Measurements from ENCODE around the gene CCNL2.
"Not testable (repeated sequence)": the region's sequence is repeated elsewhere in the genome, so short reads cannot be mapped to it uniquely, and the experiment has no call there.

Gene CCNL2

DNA sequence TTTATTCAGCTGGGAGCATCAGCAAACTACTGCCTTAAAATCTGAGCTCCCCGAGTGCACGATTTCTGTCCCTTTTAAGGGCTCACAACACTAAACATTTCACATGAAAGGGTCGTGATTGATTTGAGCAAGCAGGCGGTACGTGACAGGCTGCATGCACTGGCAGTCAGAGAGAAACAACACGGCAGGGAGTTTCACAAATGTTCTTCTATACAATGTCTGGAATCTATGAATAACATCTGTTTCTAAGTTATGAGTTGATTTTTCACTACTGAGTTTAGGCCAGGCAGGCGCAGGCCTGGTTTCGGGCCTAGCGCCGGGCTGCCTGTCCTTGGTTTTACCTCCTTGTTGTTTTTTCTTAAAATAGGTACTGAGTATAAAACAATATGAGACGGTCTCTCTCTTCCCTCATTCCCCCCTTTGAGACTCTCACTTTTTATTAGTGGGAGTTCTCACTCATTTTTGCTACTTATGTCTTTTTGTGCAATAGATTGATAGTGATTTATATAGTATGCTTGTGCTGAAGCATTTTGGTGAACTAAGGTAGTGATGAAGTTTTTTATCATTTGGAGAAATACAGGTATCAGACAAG lies 13.3 kb upstream of the CCNL2 start:
- not testable (repeated sequence) for H3K9me3 ChIP-seq (ENCODE audit: control insufficient read depth, low read length); H3K27me3 ChIP-seq (replicated peaks; ENCODE audit: control insufficient read depth, insufficient read depth, low read length); H3K4me3 ChIP-seq (ENCODE audit: low read length); H3K9ac ChIP-seq (ENCODE audit: low read length); DNase-seq (ENCODE audit: low read depth); H3K36me3 ChIP-seq (ENCODE audit: control insufficient read depth, insufficient read depth, low read length, severe bottlenecking); H3K4me1 ChIP-seq (ENCODE audit: control insufficient read depth, insufficient read depth, low read length)

DNA sequence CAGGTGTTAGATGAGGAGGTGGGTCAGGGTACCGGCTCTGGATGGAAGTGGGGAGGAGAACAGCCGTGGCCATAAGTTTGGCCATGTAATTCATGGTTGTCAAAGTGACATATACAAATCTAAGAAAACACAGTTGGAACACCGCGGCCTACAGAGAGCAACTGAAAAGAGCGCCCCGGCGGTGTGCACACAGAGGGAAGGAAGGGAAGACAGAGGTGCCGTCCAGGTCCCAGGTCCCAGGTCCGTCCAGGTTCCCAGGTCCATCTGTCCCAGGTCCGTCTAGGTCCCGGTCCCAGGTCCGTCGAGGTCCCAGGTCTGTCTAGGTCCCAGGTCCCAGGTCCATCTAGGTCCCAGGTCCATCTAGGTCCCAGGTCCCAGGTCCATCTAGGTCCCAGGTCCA lies 12.5 kb upstream of the CCNL2 start:
- H3K36me3 ChIP-seq (ENCODE audit: control insufficient read depth, insufficient read depth, low read length, severe bottlenecking), result no peaks in the 10 kb centered on the region
- no peaks in the 10 kb centered on the region for H3K9me3 ChIP-seq (ENCODE audit: control insufficient read depth, low read length)
- no peak for DNase-seq (ENCODE audit: low read depth)

DNA sequence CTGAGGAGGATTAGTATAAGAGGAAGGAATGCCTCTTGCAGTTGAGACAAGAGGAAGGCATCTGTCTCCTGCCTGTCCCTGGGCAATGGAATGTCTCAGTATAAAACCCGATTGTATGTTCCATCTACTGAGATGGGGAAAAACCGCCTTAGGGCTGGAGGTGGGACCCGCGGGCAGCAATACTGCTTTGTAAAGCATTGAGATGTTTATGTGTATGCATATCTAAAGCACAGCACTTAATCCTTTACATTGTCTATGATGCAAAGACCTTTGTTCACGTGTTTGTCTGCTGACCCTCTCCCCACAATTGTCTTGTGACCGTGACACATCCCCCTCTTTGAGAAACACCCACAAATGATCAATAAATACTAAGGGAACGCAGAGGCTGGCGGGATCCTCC lies 11.1 kb upstream of the CCNL2 start:
- DNase-seq (ENCODE audit: low read depth); H3K9me3 ChIP-seq (ENCODE audit: control insufficient read depth, low read length); H3K9ac ChIP-seq (ENCODE audit: low read length); H3K4me3 ChIP-seq (ENCODE audit: low read length); H3K27me3 ChIP-seq (replicated peaks; ENCODE audit: control insufficient read depth, insufficient read depth, low read length); H3K36me3 ChIP-seq (ENCODE audit: control insufficient read depth, insufficient read depth, low read length, severe bottlenecking): not testable (repeated sequence)
- peaks cover 19% of the 10 kb centered on the region for H3K4me1 ChIP-seq (ENCODE audit: control insufficient read depth, insufficient read depth, low read length)

More for the DNA sequence above, 12.5 kb upstream of the CCNL2 start:
- Histone ChIP-seq H3K4me3 (ENCODE audit: low read length) (no peak overlapping the region), H3K27me3 (replicated peaks; ENCODE audit: control insufficient read depth, insufficient read depth, low read length) (no peaks in the 10 kb centered on the region), H3K9ac (ENCODE audit: low read length) (no peak overlapping the region), H3K4me1 (ENCODE audit: control insufficient read depth, insufficient read depth, low read length) (peaks cover 8% of the 10 kb centered on the region)

DNA sequence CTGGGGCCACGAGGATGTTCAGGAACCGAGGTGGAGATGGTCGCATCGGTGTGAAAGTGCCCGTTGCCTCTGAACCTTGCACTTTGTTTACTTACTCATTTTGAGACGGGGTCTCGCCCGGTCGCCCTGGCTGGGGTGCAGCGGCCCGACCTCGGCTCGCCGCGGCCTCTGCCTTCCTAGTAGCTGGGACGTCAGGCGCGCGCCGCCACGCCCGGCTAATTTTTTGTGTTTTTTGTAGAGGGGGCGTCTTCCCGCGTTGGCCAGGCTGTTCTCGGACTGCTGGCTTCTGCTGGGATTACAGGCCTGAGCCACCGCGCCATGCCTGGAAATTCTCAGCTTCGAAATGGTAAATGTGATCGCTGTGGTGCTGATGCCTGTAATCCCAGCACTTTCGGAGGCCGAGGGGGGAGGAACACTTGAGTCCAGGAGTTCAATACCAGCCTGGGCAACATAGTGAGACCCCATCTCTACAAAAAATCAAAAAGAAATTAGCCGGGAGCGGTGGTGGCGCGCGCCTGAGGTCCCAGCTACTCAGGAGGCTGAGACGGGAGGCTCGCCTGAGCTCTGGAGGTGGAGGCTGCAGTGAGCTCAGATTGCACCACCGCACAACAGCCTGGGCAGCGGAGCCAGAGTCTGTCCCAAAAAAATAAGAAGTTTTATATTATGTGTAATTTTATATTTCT lies 8.6 kb upstream of the CCNL2 start:
- H3K4me1 ChIP-seq (ENCODE audit: control insufficient read depth, insufficient read depth, low read length), result peaks cover 20% of the 10 kb centered on the region
- H3K9me3 ChIP-seq (ENCODE audit: control insufficient read depth, low read length), result no peaks in the 10 kb centered on the region
- H3K36me3 ChIP-seq (ENCODE audit: control insufficient read depth, insufficient read depth, low read length, severe bottlenecking), result peaks cover 25% of the 10 kb centered on the region
- H3K4me3 ChIP-seq (ENCODE audit: low read length), result peak overlapping the region; percentile 96
- H3K9ac ChIP-seq (ENCODE audit: low read length), result peak overlapping the region; percentile 98
- H3K27me3 ChIP-seq (replicated peaks; ENCODE audit: control insufficient read depth, insufficient read depth, low read length), result no peaks in the 10 kb centered on the region
- peak; percentile 72 for DNase-seq (ENCODE audit: low read depth)

DNA sequence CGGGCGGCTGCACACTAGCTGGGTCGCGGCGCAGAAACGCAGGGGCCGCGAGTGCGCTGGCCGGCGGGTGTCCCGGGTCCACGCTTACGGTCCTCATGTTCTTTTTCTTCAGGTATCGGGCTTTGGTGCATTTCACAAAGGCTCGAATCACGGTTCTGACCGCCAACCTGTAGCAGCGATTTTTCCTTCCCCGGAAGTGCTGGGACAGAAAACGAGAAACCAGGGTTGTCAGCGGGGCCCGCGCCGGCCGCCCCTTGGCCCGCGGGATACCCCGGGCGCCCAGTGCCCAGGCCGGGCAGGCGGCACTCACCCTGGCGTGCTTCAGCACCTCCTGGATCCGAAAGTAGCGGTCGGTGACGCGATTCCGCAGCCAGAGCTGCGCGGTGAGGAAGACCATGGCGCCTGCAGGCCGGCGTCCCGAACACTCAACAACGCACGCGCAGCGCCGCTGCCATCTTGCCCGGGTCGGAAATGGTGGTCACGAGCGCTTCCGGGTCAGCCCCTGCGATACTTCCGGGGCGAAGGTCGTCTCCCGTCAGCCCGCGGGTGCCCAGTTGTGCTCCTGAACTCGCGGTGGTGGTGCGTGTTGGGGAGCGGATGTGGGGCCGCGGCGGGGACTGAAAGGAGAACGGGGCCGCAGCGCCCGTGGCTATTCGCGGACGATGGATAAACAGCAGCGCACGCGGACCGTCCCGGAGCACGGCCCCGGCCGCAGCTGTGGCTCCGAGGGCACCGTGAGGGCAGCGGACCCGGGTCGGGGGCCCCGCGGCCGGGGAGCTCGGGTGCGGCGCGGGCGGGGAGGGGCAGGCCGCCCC lies 7.9 kb upstream of the CCNL2 start, which contains the start of gene MRPL20:
TSS of gene MRPL20 (minus strand) at position 473 of the 815 bp plus-strand sequence. CDS start at position 397, 76 bp downstream.
- Histone ChIP-seq H3K27me3 (replicated peaks; ENCODE audit: control insufficient read depth, insufficient read depth, low read length) (no peaks in the 10 kb centered on the region), H3K4me3 (ENCODE audit: low read length) (peak within 1 kb of the TSS; percentile 96), H3K4me1 (ENCODE audit: control insufficient read depth, insufficient read depth, low read length) (peaks cover 20% of the 10 kb centered on the region), H3K36me3 (ENCODE audit: control insufficient read depth, insufficient read depth, low read length, severe bottlenecking) (peaks cover 32% of the 10 kb centered on the region), H3K9me3 (ENCODE audit: control insufficient read depth, low read length) (no peaks in the 10 kb centered on the region), H3K9ac (ENCODE audit: low read length) (peak within 1 kb of the TSS; percentile 98)
- DNase-seq (ENCODE audit: low read depth), result peak; percentile 97

DNA sequence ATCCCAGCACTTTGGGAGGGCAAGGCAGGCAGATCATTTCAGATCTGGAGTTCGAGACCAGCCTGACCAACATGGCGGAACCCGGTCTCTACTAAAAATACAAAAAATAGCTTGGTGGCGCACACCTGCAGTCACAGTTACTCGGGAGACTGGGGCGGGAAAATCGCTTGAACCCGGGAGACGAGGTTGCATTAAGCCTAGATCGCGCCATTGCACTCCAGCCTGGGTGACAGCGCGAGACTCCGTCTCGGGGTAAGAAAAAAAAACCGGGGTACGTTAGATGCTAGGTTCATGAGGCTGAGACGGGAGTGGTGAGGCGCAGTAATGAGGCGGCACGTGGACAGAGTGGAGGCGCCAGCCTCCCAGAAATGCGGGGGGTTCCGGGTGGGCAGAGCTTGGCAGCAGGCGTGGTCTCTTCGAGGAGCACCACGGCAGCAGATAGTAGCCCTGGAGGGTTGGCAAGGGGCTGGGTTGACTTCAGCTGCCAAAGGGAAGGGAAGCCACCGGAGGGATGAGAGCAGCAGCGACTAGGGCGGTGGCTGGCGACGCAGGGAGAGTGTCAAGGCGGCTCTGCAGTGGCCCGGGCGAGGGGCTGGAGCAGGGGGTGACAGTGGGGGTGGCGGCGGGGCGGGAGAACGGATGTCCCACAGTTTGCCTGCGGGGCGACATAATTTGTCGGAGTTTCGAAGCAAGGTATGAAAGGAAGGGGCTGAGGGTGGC lies 7.1 kb upstream of the CCNL2 start:
- Histone ChIP-seq H3K4me1 (ENCODE audit: control insufficient read depth, insufficient read depth, low read length) (peaks cover 22% of the 10 kb centered on the region), H3K36me3 (ENCODE audit: control insufficient read depth, insufficient read depth, low read length, severe bottlenecking) (peaks cover 39% of the 10 kb centered on the region), H3K9me3 (ENCODE audit: control insufficient read depth, low read length) (no peaks in the 10 kb centered on the region), H3K4me3 (ENCODE audit: low read length) (peak overlapping the region; percentile 96), H3K9ac (ENCODE audit: low read length) (peak overlapping the region; percentile 98), H3K27me3 (replicated peaks; ENCODE audit: control insufficient read depth, insufficient read depth, low read length) (no peaks in the 10 kb centered on the region)
- no peak for DNase-seq (ENCODE audit: low read depth)

DNA sequence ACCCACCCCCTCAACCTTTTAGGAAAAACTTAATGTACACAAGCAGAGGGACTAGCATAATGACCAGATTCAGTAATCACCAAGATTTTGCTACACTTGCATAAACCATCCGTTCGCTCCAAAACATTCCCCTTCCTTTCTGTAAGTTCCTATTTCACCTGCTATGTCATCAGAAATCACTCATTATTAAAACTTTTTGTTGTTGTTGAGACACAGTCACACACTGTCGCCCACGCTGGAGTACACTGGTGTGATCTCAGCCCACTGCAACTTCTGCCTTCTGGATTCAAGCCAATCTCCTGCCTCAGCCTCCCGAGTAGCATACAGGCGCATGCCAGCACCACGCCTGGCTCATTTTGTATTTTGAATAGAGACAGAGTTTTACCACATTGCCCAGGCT lies 4.5 kb upstream of the CCNL2 start:
- DNase-seq (ENCODE audit: low read depth), result no peak
- peaks cover 36% of the 10 kb centered on the region for H3K4me1 ChIP-seq (ENCODE audit: control insufficient read depth, insufficient read depth, low read length)
- H3K27me3 ChIP-seq (replicated peaks; ENCODE audit: control insufficient read depth, insufficient read depth, low read length), result no peaks in the 10 kb centered on the region
- H3K36me3 ChIP-seq (ENCODE audit: control insufficient read depth, insufficient read depth, low read length, severe bottlenecking), result peaks cover 46% of the 10 kb centered on the region
- no peak overlapping the region for H3K9ac ChIP-seq (ENCODE audit: low read length)
- no peak overlapping the region for H3K4me3 ChIP-seq (ENCODE audit: low read length)
- no peaks in the 10 kb centered on the region for H3K9me3 ChIP-seq (ENCODE audit: control insufficient read depth, low read length)

DNA sequence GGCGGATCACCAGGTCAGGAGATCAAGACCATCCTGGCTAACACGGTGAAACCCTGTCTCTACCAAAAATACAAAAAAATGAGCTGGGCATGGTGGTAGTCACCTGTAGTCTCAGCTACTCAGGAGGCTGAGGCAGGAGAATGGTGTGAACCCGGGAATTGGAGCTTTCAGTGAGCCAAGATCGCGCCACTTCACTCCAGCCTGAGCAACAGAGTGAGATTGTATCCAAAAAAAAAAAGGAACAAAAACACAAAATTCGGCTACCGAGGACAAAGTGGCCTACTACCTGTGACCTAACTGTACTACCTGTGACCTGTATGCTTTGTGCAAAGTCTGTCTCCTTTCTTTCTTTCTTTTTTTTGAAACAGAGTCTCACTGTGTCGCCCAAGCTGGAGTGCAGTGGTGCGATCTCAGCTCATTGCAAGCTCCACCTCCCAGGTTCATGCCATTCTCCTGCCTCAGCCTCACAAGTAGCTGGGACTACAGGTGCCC lies 3.8 kb upstream of the CCNL2 start:
- H3K9ac ChIP-seq (ENCODE audit: low read length); H3K27me3 ChIP-seq (replicated peaks; ENCODE audit: control insufficient read depth, insufficient read depth, low read length); H3K4me3 ChIP-seq (ENCODE audit: low read length); H3K9me3 ChIP-seq (ENCODE audit: control insufficient read depth, low read length); DNase-seq (ENCODE audit: low read depth): not testable (repeated sequence)
- H3K36me3 ChIP-seq (ENCODE audit: control insufficient read depth, insufficient read depth, low read length, severe bottlenecking), result peaks cover 47% of the 10 kb centered on the region
- H3K4me1 ChIP-seq (ENCODE audit: control insufficient read depth, insufficient read depth, low read length), result peaks cover 31% of the 10 kb centered on the region

DNA sequence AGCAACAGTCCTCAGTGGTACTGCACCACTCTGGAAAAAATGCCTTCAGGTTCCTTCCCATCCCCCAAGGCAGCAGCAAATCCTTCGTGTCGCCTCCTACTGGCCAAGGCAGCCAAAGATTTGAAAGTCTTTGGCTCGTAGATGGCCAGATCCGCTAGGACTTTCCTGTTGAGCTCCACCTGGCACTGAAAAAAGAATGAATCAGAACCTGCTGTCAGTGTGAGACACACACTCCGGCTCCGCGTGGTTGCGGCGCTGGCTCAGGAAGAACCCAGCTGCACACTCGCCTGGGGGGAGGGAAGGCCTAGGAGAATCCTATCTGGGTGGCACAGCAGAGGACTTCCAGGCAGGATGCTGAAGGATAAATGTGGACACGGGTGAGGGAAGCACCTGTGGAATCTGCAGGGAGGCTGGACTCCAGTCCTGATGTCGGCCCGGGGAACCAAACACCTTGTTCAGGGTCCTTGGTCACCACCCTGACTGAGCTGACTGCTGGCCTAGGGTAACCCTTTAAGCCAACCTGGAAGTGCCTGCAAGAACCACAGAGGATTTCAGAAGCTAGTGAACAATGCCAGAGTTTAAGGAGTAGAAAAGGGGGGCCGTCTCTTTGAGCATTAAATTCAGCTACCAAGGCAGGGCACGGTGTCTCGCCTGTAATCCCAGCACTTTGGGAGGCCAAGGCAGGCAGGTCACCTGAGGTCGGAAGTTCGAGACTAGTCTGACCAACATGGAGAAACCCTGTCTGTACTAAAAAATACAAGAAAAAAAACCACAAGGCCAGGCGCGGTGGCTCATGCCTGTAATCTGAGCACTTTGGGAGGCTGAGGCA lies 3.2 kb upstream of the CCNL2 start:
- Histone ChIP-seq H3K4me3 (ENCODE audit: low read length) (no peak overlapping the region), H3K9me3 (ENCODE audit: control insufficient read depth, low read length) (no peaks in the 10 kb centered on the region), H3K27me3 (replicated peaks; ENCODE audit: control insufficient read depth, insufficient read depth, low read length) (no peaks in the 10 kb centered on the region), H3K9ac (ENCODE audit: low read length) (no peak overlapping the region), H3K4me1 (ENCODE audit: control insufficient read depth, insufficient read depth, low read length) (peaks cover 37% of the 10 kb centered on the region), H3K36me3 (ENCODE audit: control insufficient read depth, insufficient read depth, low read length, severe bottlenecking) (peaks cover 54% of the 10 kb centered on the region)
- peak; percentile 75 for DNase-seq (ENCODE audit: low read depth)

DNA sequence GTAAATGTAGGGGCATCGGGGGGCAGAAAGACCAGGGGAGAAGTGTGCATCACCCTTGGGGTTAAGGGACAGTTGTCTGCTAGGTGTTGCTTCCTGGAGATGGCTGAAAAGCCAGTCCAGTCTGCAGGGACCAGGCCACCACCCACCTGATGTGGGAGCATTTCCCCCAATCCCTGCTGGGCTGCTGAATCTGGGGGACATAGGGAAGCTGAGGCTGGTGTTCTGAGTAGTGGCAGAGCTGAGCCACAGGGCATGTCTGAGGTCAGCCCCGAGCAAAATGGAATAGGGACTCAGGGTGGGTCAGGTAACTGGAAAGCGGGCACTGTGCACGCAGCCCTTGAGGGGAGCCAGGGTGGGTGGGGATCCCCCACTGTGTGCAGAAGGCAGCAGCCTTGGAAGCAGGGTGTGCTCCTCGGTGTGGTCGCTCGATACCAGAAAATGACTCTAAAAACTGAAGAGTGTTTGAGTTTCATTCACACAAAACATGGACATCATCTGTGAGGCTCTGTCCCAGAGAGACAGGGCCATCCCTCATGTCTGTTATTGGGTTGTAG lies 2.4 kb upstream of the CCNL2 start:
- H3K4me3 ChIP-seq (ENCODE audit: low read length), result no peak overlapping the region
- peaks cover 59% of the 10 kb centered on the region for H3K36me3 ChIP-seq (ENCODE audit: control insufficient read depth, insufficient read depth, low read length, severe bottlenecking)
- no peaks in the 10 kb centered on the region for H3K9me3 ChIP-seq (ENCODE audit: control insufficient read depth, low read length)
- DNase-seq (ENCODE audit: low read depth), result no peak
- H3K27me3 ChIP-seq (replicated peaks; ENCODE audit: control insufficient read depth, insufficient read depth, low read length), result no peaks in the 10 kb centered on the region
- H3K9ac ChIP-seq (ENCODE audit: low read length), result no peak overlapping the region
- peaks cover 42% of the 10 kb centered on the region for H3K4me1 ChIP-seq (ENCODE audit: control insufficient read depth, insufficient read depth, low read length)
